RWPE2 (cell line): ENCODE data around the gene ITPKB.

Experiments used
- ATAC-seq: fragments of 200-7000 bp; cut with Tn5 transposase; 3 replicates; pipeline ENCODE4 v1.9.1; 2021; ENCODE audit warnings: low read depth
- DNase-seq: peaks from one replicate; pipeline ENCODE4 v3.0.0-alpha.2; 2020; ENCODE audit warnings: low spot score
- H3K27ac ChIP-seq: fragments of 450-650 bp; 2 replicates; pipeline ENCODE4 v1.5.1; 2017; ENCODE audit warnings: mild to moderate bottlenecking; ENCODE audit not compliant: poor library complexity, severe bottlenecking
- H3K27me3 ChIP-seq: fragments of 250-450 bp; sonication (Bioruptor Pico); 2 replicates; pipeline ENCODE4 v1.5.1; 2021; ENCODE audit warnings: mild to moderate bottlenecking, moderate library complexity; ENCODE audit not compliant: insufficient read depth, poor library complexity, severe bottlenecking
- H3K36me3 ChIP-seq: fragments of 250-450 bp; sonication (Bioruptor Pico); 2 replicates; pipeline ENCODE4 v1.5.1; 2020; ENCODE audit warnings: low read depth, mild to moderate bottlenecking, moderate library complexity
- H3K4me1 ChIP-seq: fragments of 250-450 bp; sonication (Bioruptor Pico); 2 replicates; pipeline ENCODE4 v1.5.1; 2021; ENCODE audit warnings: mild to moderate bottlenecking, moderate library complexity; ENCODE audit not compliant: insufficient read depth, poor library complexity, severe bottlenecking
- H3K4me3 ChIP-seq: fragments of 250-450 bp; sonication (Bioruptor Pico); 2 replicates; pipeline ENCODE4 v1.5.1; 2021; ENCODE audit warnings: mild to moderate bottlenecking, moderate library complexity; ENCODE audit not compliant: severe bottlenecking
- H3K9me3 ChIP-seq: fragments of 250-450 bp; sonication (Bioruptor Pico); 2 replicates; pipeline ENCODE4 v1.5.1; 2021; ENCODE audit warnings: mild to moderate bottlenecking, moderate library complexity; ENCODE audit not compliant: severe bottlenecking
- TF ChIP-seq, protein P1 (sequence below): fragments of 450-650 bp; IDR thresholded peaks from one replicate; pipeline ENCODE4 v1.5.1; 2017; ENCODE audit warnings: mild to moderate bottlenecking, moderate library complexity; ENCODE audit not compliant: poor library complexity, severe bottlenecking

Gene ITPKB

DNA sequence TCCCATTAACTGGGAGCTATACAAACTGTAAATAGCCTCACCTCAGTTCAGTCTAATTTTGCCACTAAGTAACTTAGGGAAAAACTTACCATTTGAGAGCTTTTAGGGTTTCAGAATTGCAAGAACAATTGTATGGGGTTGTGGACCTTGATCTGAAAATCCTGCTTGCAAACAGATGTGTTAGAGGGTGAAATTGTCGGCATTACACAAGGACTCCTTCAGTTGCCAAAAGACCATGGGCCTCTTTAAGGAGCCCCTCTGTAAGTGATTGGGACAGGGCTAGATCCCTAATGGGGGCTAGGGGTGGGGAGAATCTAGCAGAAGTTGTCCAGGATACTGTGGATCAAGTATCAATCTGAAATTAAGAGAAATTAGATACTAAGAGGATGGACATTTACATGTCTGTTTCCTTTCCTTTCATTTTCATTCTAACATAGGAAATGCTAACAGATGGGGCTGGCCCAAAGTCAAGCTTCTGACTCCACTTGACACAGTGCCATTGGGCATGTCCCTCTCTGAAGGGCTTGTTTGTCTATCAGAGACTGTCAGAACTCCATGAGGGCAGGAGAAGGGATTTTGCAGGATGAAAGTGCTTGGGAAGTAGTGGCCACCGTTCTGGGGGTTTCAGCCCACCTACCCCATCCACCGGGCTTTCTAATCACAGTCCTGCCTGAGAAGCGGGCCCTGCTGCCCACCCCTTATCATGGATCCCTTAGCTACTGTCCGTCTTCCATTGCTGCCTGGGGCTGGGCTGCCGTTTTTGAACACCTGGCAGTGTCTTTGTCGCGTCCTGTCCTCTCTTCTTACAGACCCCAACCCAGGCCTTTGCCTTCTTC is 135.8 kb downstream of the ITPKB start:
- peak overlapping the region; percentile 35 for H3K27ac ChIP-seq
- no peaks in the 10 kb centered on the region for H3K4me1 ChIP-seq
- H3K9me3 ChIP-seq: no peaks in the 10 kb centered on the region
- DNase-seq (no peak), ATAC-seq (no peak)
- H3K4me3 ChIP-seq: no peak overlapping the region
- TF ChIP-seq, protein P1, sequence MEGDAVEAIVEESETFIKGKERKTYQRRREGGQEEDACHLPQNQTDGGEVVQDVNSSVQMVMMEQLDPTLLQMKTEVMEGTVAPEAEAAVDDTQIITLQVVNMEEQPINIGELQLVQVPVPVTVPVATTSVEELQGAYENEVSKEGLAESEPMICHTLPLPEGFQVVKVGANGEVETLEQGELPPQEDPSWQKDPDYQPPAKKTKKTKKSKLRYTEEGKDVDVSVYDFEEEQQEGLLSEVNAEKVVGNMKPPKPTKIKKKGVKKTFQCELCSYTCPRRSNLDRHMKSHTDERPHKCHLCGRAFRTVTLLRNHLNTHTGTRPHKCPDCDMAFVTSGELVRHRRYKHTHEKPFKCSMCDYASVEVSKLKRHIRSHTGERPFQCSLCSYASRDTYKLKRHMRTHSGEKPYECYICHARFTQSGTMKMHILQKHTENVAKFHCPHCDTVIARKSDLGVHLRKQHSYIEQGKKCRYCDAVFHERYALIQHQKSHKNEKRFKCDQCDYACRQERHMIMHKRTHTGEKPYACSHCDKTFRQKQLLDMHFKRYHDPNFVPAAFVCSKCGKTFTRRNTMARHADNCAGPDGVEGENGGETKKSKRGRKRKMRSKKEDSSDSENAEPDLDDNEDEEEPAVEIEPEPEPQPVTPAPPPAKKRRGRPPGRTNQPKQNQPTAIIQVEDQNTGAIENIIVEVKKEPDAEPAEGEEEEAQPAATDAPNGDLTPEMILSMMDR: no peak
- H3K36me3 ChIP-seq: no peaks in the 10 kb centered on the region
- no peaks in the 10 kb centered on the region for H3K27me3 ChIP-seq

DNA sequence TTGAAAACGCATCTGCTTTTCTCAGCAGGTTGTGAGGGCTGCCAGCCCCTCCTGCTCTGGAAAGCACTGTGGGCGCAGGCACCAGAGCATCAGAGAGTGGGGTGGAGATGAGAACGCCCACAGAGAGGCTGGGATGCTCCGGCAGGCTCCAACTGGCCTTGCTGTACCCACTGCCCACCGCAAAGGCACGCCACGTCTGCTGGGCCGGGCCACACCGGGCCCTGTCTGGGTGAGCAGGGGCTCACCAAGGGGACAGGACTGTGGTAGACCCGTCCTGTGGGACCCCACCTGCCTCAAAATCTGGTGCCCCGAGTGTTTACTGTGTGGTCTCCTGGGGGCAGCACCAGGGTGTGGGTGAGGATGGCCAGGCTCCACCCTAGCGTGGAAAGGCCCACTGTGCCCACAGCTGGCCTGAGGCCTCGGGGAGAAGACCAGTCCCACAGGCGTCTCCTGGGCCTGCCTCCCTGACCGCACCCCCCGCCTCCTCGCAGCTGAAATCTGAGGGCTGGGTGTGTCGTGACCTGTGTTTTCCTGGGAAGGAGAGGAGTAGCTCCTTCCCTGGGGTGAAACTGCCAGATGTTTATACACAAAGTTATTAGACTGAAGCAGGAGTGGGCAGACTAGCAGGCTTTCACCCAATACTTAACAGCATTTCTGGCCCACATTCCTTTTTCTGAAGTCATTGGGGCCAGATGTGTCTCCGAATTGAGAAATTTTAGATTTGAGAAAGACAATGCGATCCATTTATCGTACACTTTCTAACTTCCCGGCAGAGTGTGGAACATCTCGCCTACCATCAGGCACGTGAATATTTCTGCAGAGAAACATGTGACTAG is 136.7 kb downstream of the ITPKB start:
- Histone ChIP-seq H3K36me3 (no peaks in the 10 kb centered on the region), H3K4me3 (no peak overlapping the region), H3K4me1 (no peaks in the 10 kb centered on the region), H3K27ac (peak overlapping the region; percentile 35), H3K9me3 (no peaks in the 10 kb centered on the region), H3K27me3 (no peaks in the 10 kb centered on the region)
- DNase-seq: no peak
- TF ChIP-seq, protein P1: no peak
- ATAC-seq: peak; percentile 64

DNA sequence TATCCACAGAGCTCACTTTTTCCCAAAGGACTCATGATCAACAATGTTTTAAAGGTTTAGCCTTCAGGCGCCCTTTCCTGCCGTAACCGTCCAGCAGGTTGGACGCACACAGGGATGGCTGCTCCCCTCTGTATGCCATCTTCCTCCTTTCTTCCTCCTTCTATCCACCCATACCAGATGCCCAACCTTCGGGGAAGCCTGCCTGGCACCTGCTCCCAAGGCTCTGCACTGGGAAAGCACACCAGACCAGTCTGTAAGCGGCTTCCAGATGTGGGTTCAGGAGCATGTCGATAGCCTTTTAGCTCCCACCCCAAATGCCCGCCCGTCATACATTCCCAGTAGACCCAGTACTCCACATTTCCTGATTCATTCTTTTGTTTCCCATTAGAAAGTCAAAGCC is 137.6 kb downstream of the ITPKB start:
- no peak for DNase-seq
- no peak for ATAC-seq
- Histone ChIP-seq H3K9me3 (no peaks in the 10 kb centered on the region), H3K27me3 (no peaks in the 10 kb centered on the region), H3K4me3 (no peak overlapping the region), H3K4me1 (no peaks in the 10 kb centered on the region), H3K36me3 (no peaks in the 10 kb centered on the region), H3K27ac (no peak overlapping the region)
- TF ChIP-seq, protein P1: no peak

DNA sequence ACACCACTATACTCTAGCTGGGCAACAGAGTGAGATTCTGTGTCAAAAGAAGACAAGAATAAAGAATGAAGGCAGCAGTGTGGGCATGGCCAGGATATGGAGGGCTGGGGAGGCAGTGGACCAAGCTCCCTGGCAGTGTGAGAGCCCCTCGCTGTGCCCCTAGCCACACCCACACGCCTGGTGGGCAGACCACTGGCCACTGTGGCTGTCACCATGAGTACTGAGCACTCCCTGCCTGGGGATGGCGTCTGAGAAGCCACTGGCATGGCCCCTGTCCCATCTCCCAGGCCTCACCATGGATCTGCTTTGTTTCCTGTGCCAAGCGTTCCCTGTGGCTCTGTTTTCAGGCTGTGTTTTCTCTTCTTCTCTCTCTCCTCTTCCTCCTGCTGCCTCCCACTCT is 138.8 kb downstream of the ITPKB start:
- ATAC-seq: no peak
- no peaks in the 10 kb centered on the region for H3K36me3 ChIP-seq
- TF ChIP-seq, protein P1: no peak
- H3K27ac ChIP-seq: no peak overlapping the region
- H3K4me3 ChIP-seq: no peak overlapping the region
- no peaks in the 10 kb centered on the region for H3K9me3 ChIP-seq
- DNase-seq: no peak
- no peaks in the 10 kb centered on the region for H3K4me1 ChIP-seq
- no peaks in the 10 kb centered on the region for H3K27me3 ChIP-seq
